Nucleus accumbens (tissue), 56 donors: ENCODE results near the gene CALML6.
"Not testable (repeated sequence)": the region's sequence is repeated elsewhere in the genome, so short reads cannot be mapped to it uniquely, and the experiment has no call there.

Experiments used
- DNase-seq, 56 donors: peaks; one replicate each; lab custom pipeline; 2025; lab: John Stamatoyannopoulos, UW

The CALML6 gene

GRCh38 chr1:1922956-1923833, 8.1 kb downstream of the CALML6 start:
- no peak for DNase-seq

DNA sequence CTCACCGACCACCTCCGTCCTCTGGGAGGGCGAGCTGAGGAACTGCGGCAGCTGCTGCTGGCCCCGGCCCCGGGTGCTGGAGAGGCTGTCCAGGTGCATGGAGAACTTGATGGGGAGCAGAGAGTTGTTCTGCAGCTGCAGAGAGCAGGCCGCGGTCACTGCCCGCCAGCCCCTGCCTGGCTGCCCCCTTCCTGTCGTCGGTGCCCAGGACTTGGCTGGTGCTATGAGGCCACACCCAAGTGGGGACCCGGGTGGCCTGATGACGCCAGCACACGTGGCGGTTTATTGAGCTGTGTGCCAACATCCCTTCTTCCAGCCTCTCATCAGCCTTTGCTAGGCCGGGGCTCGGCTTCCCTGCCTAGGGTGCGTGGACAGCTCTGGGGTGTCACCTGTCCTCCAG, 9.3 kb downstream of the CALML6 start:
- DNase-seq = no peak

DNA sequence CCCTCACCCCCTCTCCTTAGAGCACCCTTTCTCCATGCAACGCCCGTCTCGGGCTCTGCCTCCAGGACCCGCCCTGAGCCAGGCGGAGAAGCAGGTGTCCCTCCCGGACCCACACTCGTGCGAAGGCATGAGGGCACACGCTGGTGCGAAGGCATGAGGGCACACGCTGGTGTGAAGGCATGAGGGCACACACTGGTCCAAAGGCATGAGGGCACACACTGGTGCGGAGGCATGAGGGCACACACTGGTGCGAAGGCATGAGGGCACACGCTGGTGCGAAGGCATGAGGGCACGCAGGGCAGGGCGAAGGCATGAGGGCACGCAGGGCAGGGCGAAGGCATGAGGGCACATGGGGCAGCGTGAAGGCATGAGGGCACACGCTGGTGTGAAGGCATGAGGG, 9.8 kb downstream of the CALML6 start:
- DNase-seq = no peak

DNA sequence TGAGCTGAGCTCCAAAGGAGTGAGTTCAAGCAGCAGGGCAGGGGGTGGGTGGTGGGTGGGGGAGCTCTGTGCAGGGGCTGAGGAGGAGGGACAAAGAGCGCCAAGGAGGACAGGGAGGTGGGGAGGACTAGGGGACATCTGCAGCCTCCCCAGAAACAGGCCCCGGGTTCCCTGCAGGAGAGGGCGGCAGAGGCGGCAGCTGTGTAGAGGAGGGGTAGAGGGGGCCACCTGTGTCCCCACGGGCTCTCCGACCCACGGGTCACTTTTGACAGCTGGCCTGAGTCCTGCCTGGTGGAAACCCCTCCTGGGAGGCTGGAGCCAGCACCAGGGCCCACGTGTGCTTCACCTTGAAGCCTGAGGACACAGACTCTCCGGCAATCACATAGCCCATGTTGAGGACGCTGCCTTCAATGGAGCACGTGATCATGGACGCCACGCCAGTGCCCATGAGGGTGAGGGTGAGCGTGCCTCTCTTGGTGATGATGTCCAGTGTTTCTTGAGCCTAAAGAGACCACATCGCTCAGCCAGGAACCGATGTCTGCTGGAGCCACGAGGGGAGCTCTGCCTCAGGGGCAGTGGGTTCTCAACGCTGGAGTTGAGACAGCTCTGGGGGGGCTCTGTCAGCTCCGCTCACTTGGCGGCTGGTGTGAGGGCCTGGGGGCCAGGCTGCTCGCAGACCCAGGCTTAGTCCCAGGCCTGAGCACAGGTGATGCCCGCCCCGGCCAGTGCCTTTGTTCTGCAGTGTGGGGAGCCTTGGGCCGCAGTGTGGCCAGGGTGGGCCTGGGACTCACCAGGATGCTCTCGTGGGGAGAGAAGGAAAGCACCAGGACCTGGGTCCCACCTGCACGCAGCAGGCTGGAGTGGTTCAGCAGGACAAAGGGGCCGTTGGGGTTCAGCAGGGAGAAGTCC, 10.6 kb downstream of the CALML6 start:
- DNase-seq = no peak

DNA sequence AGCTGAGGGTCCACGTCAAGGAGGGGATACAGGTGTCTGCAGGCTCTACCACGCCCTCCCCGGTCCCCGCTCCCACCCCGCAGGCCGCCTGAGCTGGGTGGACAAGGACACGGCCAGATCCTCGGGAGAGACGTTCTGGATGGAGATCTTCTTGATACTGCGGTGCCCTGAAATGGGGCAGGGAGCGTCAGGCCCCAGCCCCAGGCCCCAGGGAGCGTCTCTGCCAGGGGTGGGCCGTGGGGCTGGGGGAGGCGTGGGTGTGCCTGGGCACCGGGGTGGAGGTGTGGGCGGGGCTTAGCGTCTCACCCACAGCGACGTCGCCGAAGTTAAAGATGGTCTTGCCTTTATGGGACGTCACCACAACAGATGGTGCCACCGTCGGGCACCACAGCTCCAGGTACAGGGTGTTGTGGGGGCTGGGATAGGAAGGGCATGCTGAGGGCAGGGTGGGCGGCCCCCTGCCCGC, 11.3 kb downstream of the CALML6 start:
- no peak for DNase-seq

DNA sequence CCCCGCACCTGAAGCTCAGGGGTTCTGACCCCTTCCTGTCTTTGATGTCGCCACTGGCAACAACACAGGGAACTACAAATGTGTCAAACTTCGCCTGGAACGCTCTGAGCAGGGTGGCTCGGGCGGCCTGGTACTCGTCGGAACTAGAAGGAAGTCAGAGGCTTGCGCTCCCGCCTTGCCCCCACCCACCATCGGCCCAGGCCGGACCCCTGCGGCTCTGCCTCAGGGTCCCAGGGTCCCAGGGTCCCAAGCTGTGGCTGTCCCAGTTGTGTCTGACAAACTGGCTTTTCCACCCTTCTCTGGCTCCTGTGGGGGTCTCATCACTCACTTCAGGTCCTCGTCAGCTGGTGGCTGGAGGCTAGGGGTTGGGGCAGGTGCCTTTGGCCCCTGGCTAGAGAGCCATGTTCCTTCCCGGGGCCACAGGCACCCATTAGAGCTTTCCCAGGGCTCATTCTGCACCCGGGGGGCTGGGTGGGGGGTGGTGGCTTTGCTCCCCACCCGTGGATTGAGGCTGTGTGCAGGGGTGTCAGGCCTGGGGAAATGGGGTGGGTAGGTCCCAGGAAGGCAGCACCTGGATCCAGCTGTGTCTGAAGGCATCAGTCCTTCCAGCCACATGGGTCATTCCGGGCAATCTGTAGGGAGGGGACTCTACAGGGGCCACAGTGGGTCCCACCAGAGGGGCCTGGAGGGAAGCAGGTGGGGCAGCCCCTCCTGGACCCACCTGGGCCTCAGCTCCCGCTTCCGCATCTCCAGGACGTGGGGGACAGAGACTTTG, 12.0 kb downstream of the CALML6 start:
- no peak for DNase-seq

DNA sequence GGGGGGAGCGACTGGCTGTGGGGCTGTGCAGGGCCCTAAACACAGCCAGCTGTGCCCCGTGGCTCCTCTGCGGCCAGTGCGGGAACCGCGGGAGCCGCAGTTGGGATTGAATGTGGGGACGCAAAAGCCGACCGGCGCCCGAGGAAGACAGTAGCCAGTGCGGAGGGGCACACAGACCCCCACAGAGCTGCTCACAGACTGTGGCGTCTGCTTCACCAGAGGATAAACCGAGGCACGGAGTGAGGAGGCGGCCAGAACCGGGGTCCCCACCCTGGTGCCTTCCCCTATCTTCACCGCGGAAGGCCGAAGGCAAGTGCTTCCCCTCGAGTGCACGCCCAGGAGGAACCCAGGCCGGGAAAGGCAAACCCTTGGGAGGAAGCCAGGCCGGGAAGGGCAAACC, 12.7 kb downstream of the CALML6 start:
- DNase-seq = no peak

GRCh38 chr1:1928231-1929101, 13.4 kb downstream of the CALML6 start:
- no peak for DNase-seq

- no peak for DNase-seq
Measured at GRCh38 chr1:1929102-1929638, 14.1 kb downstream of the CALML6 start.

- DNase-seq = no peak
Measured at GRCh38 chr1:1929639-1930545, 14.8 kb downstream of the CALML6 start.

DNA sequence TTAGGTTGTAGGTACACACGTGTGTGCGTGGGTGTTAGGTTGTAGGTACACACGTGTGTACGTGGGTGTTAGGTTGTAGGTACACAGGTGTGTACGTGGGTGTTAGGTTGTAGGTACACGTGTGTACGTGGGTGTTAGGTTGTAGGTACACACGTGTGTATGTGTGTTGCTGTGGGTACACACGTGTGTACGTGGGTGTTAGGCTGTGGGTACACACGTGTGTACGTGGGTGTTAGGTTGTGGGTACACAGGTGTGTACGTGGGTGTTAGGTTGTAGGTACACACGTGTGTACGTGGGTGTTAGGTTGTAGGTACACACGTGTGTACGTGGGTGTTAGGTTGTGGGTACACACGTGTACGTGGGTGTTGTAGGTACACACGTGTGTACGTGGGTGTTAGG, 19.8 kb downstream of the CALML6 start:
- not testable (repeated sequence) for DNase-seq

DNA sequence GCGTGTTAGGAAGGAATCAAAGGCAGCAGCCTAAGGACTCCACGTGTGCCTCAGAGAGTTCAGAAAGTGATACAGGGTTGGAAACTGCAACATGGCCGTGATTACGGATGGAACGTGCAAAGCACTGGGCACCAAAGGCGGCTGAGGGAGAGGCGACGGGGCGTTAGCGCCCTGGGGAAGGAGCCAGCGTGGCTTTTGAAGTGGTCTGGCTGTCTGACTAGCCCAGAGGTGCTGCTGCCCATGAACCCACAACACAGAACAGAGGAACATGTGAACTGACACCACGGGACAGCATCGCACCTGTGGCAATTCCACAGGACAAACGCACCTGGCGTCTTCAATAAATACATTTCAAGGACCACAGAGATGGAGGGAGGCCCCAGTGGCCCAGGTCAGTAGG, 22.0 kb downstream of the CALML6 start:
- DNase-seq = no peak

DNA sequence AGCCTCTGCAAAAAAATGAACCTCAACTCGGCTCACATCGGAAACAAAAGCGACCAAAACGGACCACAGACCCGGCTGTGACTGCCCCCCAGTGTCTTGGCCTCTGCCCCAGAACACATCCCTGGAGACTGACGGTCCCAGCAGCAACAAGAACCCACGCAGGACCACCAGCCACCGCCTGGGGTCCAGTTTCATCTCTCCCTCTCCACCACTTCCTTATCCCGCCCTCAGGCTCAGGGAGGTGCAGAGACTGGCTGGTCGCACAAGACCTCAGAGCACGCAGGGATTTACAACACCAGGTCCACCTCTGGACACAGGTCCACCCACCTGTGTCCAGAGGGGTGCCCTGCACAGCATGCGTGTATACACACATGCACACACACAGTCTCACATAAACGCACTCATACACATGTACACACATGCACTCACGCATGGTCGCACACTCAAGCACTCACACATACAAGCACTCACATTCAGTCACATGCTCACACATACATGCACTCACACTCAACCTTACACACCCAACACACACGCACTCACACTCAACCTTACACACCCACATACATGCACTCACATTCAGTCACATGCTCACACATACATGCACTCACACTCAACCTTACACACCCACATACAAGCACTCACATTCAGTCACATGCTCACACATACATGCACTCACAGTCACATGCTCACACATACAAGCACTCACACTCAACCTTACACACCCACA, 22.7 kb downstream of the CALML6 start:
- no peak for DNase-seq

- no peak for DNase-seq
Measured at GRCh38 chr1:1938276-1938573, 23.2 kb downstream of the CALML6 start.

- no peak for DNase-seq
Measured at GRCh38 chr1:1938613-1939295, 23.7 kb downstream of the CALML6 start.

GRCh38 chr1:1939296-1940122, 24.4 kb downstream of the CALML6 start:
- no peak for DNase-seq

- no peak for DNase-seq
Measured at GRCh38 chr1:1940123-1940425, 25.0 kb downstream of the CALML6 start.
